ENCODE results near the gene EHD2.

DNA sequence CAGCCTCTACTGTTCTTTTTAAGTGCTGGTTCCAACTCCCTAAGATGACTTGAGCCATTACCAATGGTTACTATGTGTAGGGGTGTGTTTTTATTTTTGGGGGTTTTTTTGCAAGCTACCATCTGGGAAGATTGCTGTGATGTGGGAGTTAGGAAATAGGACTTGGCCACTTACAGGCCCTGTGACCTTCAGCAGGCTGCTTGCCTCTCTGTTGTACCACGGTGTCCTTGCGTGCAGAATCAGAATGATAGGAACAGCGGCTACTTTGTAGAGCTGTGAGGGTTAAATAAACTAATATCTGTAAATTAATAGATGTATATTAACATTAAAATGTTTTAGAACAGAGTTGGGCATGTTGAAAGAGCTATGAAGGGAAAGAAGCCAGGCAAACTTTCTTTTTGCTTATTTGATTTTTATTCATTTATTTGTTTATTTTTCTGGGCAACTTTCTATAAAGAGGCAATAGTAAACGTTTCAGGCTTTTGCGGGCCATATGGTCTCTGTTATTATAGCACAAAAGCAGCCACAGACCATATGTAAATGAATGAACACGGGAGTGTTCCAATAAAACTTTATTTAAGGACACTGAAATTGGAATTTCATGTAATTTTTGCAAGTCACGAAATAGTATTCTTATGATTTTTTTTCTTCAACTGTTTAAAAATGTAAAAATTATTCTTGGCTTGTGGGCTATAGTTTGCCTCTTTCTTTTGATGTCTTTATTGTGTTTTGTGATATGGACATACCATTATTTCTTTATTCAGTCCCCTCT lies 26.4 kb upstream of the EHD2 start:
- TF ChIP-seq, protein P1, sequence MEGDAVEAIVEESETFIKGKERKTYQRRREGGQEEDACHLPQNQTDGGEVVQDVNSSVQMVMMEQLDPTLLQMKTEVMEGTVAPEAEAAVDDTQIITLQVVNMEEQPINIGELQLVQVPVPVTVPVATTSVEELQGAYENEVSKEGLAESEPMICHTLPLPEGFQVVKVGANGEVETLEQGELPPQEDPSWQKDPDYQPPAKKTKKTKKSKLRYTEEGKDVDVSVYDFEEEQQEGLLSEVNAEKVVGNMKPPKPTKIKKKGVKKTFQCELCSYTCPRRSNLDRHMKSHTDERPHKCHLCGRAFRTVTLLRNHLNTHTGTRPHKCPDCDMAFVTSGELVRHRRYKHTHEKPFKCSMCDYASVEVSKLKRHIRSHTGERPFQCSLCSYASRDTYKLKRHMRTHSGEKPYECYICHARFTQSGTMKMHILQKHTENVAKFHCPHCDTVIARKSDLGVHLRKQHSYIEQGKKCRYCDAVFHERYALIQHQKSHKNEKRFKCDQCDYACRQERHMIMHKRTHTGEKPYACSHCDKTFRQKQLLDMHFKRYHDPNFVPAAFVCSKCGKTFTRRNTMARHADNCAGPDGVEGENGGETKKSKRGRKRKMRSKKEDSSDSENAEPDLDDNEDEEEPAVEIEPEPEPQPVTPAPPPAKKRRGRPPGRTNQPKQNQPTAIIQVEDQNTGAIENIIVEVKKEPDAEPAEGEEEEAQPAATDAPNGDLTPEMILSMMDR (IDR thresholded peaks at IDR 0.05 in 2 of 3, conservative IDR thresholded peaks at IDR 0.05 in 1 of 3; ENCODE audit: borderline replicate concordance in 1 of 3, insufficient read depth in 1 of 3, low read depth in 2 of 3, low read length in 2 of 3) = no peak
- no peak for TF ChIP-seq POLR2A (IDR thresholded peaks at IDR 0.05; ENCODE audit: borderline replicate concordance, extremely low read depth, insufficient read depth, insufficient read length)
- no peak for TF ChIP-seq CEBPB (IDR thresholded peaks at IDR 0.05; ENCODE audit: low read depth)
- TF ChIP-seq POLR2AphosphoS5 (IDR thresholded peaks at IDR 0.05; ENCODE audit: low read depth, low read length) = no peak
- no peak for TF ChIP-seq ZNF274 (IDR thresholded peaks at IDR 0.05; ENCODE audit: low read depth, low read length)
- TF ChIP-seq SIN3A (IDR thresholded peaks at IDR 0.05; ENCODE audit: low read depth) = no peak
- no peak for TF ChIP-seq SP1 (IDR thresholded peaks at IDR 0.05; ENCODE audit: low read depth)
- no peak for TF ChIP-seq ZBTB33 (IDR thresholded peaks at IDR 0.05; ENCODE audit: extremely low read depth, insufficient replicate concordance, low read length)
- no peak for TF ChIP-seq ATF3 (IDR thresholded peaks at IDR 0.05)
- no peak for TF ChIP-seq EZH2 (IDR thresholded peaks at IDR 0.05)
- TF ChIP-seq SRF (IDR thresholded peaks at IDR 0.05; ENCODE audit: low read depth) = no peak
- no peak for TF ChIP-seq JUND (IDR thresholded peaks at IDR 0.05)
- no peak for TF ChIP-seq RAD21 (IDR thresholded peaks at IDR 0.05; ENCODE audit: low read depth)
- TF ChIP-seq EGR1 (IDR thresholded peaks at IDR 0.05; ENCODE audit: low read depth) = no peak

Measured in HCT116 (cell line).